Measurements from ENCODE around the gene TRIM74.
"Not testable (repeated sequence)": the region's sequence is repeated elsewhere in the genome, so short reads cannot be mapped to it uniquely, and the experiment has no call there.

The TRIM74 gene

DNA sequence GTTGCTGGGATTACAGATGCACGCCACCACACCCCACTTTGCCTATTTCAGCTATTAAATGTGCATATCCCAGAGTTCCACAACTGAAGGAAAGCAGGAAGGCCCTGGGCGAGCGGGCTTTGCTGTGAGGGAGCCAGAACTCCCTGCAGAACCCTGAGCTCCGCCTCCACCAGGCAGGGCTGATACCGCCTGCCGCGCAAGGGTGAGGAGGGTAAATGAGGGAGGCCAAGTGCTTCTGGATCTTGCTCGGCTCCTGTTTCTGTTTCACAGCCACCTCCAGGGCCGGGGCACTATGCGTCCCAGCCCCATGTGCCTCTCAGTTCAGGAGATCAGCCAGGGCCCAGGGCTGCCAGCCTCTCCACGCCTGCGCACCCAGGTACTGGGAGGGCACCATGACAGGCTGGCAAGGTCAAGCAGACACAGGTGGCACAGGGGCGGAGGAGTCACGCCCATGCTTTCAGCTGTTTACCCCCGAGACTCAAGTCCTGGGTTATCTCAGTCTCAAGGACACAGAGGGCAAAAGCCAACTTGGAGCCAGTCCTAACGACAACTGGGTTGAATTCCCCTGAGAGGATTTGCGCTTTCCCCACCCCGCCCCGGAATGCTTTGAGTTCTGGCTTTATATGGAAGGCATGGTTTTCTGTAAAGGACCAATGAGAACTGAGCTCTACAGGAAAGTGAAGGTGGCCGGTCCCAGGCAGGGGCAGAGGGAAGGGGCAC is 8.5 kb downstream of the TRIM74 start:
- H3K4me3 ChIP-seq (ENCODE audit: low read depth, low read length); DNase-seq (ENCODE audit: low read depth): not testable (repeated sequence)

DNA sequence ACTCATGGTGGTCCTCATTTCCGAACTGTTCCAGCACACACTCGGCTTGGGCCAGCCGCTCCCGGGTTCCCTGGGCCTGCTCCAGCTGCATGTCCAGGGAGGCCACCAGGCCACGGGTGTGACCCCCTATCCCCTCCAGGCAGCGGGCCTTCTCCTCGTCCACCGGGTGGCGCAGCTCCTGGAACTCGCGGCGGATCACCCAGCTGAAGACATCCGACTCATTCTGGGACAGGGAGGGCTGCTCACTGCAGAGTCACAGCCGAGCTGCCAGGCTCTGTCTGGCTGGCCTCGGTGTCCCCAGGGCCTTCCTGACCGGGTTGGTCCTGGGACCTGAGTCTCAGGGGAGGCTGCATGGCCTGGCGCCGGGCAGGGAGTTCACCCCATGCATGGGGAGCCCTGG is 9.2 kb downstream of the TRIM74 start:
- not testable (repeated sequence) for H3K4me3 ChIP-seq (ENCODE audit: low read depth, low read length); DNase-seq (ENCODE audit: low read depth)

DNA sequence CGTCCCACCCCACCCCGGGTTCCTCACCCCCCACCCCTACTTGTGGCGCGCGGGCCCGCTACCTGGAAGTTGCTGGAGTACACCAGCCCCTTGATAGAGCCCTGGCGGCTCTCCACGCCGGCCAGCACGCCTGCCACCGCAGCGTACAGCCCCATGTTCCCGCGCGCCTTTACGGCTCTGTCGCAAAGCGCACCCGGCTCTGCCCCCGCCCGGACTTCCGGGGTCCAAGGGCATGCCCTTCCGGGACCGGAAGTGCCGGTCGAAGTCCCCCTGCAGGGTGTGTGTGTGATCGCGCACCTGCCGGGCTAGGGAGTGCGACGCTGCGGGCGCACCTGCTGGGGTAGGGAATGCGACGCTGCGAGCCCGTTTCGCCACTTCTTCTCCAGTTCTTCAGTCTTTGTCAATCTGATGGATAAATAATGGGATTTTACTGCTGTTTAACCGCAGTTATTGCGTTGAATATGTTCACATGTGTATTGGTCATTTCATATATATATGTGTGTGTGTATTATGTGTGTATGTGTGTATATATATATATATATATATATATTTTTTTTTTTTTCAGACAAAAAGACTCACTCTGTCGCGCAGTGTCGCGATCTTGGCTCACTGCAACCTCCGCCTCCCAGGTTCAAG is 14.6 kb downstream of the TRIM74 start:
- H3K4me3 ChIP-seq (ENCODE audit: low read depth, low read length): peak overlapping the region; percentile 32
- not testable (repeated sequence) for DNase-seq (ENCODE audit: low read depth)

DNA sequence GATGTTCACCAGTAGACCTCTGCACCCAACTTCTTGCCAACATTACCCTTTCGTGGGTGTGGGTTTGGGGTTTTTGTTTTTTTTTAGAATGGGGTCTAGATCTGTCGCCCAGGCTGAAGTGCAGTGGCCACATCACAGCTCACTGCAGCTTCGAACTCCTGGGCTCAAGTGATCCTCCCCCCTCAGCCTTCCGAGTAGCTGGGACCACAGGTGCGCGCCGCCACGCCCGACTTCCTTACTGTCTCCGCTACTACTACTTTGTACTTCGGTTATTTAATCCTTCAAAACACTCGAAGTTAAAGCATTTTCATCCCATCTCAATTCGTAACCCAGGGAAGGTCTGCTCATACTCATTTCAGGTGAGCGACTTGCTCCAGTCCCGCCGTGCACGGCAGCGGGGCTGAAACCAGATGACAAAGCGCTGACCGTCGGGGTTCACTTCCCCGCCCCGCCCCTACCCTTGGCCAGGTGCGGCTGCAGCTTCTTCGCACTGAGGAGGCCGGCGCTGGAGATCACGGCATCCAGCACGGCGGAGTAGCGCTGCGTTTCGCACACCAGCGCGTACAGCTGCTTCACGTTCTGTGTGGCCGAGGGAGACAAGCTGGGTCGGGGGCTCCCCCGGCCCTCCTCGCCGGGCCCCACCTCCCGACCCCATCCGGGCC is 15.2 kb downstream of the TRIM74 start:
- DNase-seq (ENCODE audit: low read depth): not testable (repeated sequence)
- peak overlapping the region; percentile 51 for H3K4me3 ChIP-seq (ENCODE audit: low read depth, low read length)

DNA sequence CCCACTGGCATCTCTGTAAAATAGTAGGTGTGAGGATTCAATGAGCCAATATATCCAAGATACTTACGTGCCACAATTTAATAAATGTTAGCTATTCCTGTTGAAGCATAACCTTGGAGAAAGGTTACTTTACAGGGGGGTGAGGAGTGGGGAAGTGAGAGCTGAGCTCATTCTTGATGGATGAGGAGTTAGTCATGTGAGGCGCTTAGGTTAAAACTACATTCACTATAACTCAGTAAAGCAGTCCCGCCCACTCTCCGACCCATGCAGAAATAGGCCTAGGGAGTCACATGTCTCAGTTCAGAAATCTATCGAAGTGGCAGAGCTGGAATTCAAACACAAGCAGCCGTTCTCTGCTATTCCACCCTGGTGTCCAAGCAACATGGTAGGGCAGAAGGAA is 18.8 kb downstream of the TRIM74 start:
- DNase-seq (ENCODE audit: low read depth); H3K4me3 ChIP-seq (ENCODE audit: low read depth, low read length): not testable (repeated sequence)

DNA sequence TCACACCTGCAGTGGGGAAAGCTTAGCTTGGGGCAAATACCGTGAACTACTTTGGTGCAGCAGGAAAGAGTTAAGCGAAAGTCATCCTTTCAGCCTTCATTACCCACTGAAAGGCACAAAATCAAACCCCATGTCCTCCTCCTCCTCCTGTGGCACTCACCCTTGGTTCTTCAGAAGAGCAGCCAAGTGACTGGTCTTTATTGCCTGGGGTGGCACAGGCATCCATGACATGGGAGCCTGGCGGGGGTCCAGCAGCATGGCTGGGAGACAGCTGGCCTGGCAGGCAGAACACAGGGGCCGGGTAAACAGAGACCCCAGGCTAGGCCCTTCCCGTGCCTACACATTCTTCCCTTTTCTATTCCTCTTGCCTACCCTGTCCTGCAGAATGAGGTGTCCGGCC is 19.6 kb downstream of the TRIM74 start:
- H3K4me3 ChIP-seq (ENCODE audit: low read depth, low read length); DNase-seq (ENCODE audit: low read depth): not testable (repeated sequence)

DNA sequence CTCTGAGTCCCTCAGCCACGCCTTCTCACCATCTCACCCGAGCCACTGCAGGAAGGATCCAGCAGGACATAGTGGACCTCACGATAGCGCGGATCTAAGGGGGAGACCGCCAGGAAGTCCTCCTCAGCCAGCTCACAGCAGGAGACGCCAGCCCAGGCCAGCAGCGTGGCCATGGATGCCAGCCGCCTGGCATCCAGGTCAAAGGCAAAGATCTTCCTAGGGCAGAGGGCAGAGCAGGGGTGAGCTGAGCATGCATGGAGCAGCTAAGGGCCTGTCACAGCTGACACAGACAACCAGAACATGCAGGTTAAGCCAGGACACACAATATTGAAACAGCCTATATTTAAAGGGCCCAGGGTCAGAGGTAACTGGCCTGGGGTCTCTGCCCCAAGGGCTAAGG is 20.0 kb downstream of the TRIM74 start:
- not testable (repeated sequence) for DNase-seq (ENCODE audit: low read depth); H3K4me3 ChIP-seq (ENCODE audit: low read depth, low read length)

DNA sequence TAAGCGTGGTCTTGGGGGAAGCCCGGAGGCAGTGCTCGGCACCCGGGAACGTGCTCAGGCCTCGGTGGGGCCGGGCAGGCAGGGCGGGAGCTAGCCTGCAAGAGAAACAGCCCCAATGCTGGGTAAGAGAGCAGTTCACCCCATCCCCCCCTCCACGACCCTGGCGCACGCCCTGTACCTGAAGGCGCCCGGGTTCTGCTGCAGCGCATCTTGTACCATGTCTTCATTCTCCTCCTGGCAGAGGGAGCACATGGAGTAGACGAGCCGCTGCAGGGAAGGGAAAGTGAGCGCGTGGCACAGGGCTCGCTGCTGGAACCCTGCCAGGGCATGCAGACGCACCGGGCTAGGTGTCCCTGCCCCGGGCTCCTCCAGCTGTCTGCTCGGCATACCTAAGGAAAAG is 20.6 kb downstream of the TRIM74 start:
- not testable (repeated sequence) for H3K4me3 ChIP-seq (ENCODE audit: low read depth, low read length); DNase-seq (ENCODE audit: low read depth)

DNA sequence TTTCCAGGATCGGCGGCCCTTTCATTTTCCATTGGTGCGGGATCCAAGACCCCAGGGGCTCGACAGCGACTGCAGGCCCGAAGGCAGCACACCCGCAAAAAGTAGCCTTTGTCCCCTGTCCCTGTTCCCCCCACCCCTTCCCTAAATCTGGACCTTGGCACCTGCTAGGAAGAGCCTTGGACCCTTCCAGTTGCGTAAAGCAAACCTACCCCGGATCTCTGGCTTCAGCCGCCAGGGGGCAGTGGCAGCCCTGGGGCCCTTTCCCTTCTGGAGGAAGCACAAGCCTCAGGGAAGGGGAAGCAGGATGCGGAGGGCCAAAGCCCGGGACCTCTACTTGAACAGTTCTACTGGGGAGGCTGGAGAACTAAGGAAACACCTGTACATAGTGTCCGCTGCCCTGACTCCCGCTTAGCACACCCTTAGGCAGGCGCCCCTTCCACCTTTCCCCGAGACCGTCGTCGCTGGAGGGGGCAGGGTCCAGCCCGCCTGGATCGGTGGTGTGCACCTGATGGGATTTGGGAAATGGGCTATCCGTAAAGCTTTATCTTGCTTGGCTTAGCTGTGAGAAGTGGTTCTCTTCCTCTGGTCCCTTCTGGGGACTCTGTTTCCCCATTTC is 23.0 kb downstream of the TRIM74 start:
- not testable (repeated sequence) for DNase-seq (ENCODE audit: low read depth); H3K4me3 ChIP-seq (ENCODE audit: low read depth, low read length)
- TF ChIP-seq, protein P1, sequence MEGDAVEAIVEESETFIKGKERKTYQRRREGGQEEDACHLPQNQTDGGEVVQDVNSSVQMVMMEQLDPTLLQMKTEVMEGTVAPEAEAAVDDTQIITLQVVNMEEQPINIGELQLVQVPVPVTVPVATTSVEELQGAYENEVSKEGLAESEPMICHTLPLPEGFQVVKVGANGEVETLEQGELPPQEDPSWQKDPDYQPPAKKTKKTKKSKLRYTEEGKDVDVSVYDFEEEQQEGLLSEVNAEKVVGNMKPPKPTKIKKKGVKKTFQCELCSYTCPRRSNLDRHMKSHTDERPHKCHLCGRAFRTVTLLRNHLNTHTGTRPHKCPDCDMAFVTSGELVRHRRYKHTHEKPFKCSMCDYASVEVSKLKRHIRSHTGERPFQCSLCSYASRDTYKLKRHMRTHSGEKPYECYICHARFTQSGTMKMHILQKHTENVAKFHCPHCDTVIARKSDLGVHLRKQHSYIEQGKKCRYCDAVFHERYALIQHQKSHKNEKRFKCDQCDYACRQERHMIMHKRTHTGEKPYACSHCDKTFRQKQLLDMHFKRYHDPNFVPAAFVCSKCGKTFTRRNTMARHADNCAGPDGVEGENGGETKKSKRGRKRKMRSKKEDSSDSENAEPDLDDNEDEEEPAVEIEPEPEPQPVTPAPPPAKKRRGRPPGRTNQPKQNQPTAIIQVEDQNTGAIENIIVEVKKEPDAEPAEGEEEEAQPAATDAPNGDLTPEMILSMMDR (IDR thresholded peaks at IDR 0.05; ENCODE audit: control insufficient read depth, extremely low read depth, insufficient read depth): peak; percentile 25; the same call in 1 of the 2 replicates

DNA sequence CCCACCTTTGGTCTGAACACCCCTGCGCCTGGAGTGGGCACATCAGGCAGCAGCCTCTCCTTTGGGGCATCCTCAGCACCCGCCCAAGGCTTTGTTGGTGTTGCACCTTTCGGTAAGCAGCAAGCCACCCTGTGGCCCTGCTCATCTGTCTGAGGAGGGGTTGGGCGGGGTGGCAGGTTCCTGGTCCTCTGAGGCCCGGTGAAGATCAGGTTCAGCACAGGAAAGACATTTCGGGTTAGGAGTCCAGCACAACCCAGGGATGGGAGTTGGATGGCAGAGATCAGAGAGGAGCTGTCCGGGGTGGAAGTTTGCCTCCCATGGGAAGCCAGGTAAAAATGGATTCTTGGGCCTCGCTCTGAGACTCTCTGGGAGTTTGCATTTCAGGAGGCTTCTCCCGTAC is 23.7 kb downstream of the TRIM74 start:
- DNase-seq (ENCODE audit: low read depth); H3K4me3 ChIP-seq (ENCODE audit: low read depth, low read length): not testable (repeated sequence)

DNA sequence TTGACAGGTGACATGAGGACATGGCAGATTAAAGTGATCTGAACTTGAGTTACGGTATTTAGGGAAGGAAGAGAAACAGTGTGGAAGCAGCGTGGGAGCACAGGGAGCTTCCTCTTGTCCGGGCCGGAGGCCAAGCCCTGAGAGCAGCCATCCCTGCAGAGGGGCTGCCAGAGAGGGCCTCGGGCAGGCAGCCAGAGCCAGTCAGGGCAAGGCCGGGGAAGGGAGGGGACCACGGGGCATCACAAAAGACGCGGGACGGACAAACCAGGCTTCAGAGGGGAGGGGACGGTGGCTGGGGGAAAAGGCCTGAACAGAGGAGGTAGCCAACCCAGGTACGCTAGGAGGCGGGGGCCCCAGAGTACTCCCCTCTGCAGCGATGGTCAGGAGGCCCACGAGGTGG is 24.3 kb downstream of the TRIM74 start:
- not testable (repeated sequence) for DNase-seq (ENCODE audit: low read depth); H3K4me3 ChIP-seq (ENCODE audit: low read depth, low read length)

DNA sequence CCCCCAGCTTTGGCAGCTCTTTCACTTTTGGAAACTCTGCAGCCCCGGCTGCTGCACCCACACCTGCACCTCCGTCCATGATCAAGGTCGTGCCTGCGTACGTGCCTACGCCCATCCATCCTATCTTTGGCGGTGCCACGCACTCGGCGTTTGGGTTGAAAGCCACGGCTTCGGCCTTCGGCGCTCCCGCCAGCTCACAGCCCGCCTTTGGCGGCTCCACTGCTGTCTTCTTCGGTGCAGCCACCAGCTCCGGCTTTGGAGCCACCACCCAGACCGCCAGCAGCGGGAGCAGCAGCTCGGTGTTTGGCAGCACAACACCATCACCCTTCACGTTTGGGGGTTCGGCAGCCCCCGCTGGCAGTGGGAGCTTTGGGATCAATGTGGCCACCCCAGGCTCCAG is 26.3 kb downstream of the TRIM74 start:
- not testable (repeated sequence) for DNase-seq (ENCODE audit: low read depth); H3K4me3 ChIP-seq (ENCODE audit: low read depth, low read length)

DNA sequence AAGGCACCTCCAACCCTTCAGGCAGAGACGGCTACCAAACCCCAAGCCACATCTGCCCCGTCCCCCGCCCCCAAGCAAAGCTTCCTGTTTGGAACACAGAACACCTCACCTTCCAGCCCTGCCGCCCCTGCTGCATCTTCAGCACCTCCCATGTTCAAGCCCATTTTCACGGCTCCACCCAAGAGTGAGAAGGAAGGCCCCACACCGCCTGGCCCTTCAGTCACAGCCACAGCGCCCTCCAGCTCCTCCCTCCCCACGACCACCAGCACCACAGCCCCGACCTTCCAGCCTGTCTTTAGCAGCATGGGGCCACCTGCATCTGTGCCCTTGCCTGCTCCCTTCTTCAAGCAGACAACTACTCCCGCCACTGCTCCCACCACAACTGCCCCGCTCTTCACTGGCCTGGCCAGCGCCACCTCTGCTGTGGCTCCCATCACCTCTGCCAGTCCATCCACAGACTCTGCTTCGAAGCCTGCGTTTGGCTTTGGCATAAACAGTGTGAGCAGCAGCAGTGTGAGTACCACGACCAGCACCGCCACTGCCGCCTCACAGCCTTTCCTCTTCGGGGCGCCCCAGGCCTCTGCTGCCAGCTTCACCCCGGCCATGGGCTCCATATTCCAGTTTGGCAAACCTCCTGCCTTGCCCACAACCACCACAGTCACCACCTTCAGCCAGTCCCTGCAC is 27.1 kb downstream of the TRIM74 start:
- not testable (repeated sequence) for H3K4me3 ChIP-seq (ENCODE audit: low read depth, low read length); DNase-seq (ENCODE audit: low read depth)

DNA sequence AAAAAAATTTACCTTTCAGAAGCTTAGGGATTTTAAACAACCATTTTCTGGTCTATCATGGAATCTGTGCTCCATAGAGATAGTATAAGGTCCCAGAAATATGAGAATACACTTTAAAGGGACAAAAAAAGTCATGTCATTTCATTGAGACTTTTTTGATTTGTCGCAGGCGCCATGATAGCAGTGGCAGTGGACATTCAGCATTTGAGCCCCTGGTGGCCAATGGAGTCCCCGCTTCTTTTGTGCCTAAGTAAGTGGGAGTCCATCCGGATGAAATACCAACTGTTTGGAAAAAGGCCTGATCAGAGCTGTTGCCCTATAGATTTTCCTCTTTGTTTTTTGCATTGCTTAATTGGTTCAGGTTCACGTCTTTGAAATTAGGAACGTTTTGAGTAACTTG is 41.0 kb downstream of the TRIM74 start:
- H3K4me3 ChIP-seq (ENCODE audit: low read depth, low read length); DNase-seq (ENCODE audit: low read depth): not testable (repeated sequence)

DNA sequence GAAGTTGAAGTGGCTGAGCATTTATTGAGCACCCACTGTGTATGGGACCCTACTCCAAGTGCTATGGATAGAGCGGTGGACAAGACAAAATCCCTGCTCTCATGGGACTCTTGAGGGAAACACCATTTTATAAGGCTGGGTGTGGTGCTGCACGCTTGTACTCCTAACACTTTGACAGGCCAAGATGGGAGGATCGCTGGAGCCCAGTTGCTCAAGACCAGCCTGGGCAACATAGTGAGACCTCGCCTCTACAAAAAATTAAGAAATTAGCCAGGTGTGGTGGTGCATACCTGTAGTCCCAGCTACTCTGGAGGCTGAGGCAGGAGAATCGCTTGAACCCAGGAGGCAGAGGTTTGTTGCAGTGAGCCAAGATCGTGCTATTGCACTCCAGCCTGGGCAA is 41.5 kb downstream of the TRIM74 start:
- DNase-seq (ENCODE audit: low read depth); H3K4me3 ChIP-seq (ENCODE audit: low read depth, low read length): not testable (repeated sequence)

Data from LNCaP clone FGC (cell line).